ENCODE results near the gene MAP3K9.
"Not testable (repeated sequence)": the region's sequence is repeated elsewhere in the genome, so short reads cannot be mapped to it uniquely, and the experiment has no call there.

MAP3K9 gene

GRCh38 chr14:70809225-70810219 lies at the start of gene MAP3K9:
TSS of gene MAP3K9 (minus strand) at chr14:70809513. CDS start at chr14:70809171, 342 bp downstream.
- DNase-seq: peak; percentile 31

- no peak for DNase-seq
Measured at GRCh38 chr14:70858641-70859040, 49.3 kb upstream of the MAP3K9 start.

GRCh38 chr14:70857496-70857890 lies 48.2 kb upstream of the MAP3K9 start:
- DNase-seq: no peak

GRCh38 chr14:70856851-70857495 lies 47.7 kb upstream of the MAP3K9 start:
- no peak for DNase-seq

GRCh38 chr14:70855486-70855885 lies 46.2 kb upstream of the MAP3K9 start:
- no peak for DNase-seq

GRCh38 chr14:70853658-70854057 lies 44.3 kb upstream of the MAP3K9 start:
- not testable (repeated sequence) for DNase-seq

GRCh38 chr14:70847406-70848090 lies 38.2 kb upstream of the MAP3K9 start:
- no peak for DNase-seq

- DNase-seq: no peak
Measured at GRCh38 chr14:70845601-70846000, 36.3 kb upstream of the MAP3K9 start.

- no peak for DNase-seq
Measured at GRCh38 chr14:70842851-70843462, 33.6 kb upstream of the MAP3K9 start.

- no peak for DNase-seq
Measured at GRCh38 chr14:70838076-70838475, 28.8 kb upstream of the MAP3K9 start.

- DNase-seq: no peak
Measured at GRCh38 chr14:70836946-70837345, 27.6 kb upstream of the MAP3K9 start.

- no peak for DNase-seq
Measured at GRCh38 chr14:70833884-70834283, 24.6 kb upstream of the MAP3K9 start.

GRCh38 chr14:70832561-70833305 lies 23.4 kb upstream of the MAP3K9 start:
- no peak for DNase-seq

GRCh38 chr14:70830998-70831781 lies 21.9 kb upstream of the MAP3K9 start:
- DNase-seq: no peak

- no peak for DNase-seq
Measured at GRCh38 chr14:70828188-70828587, 18.9 kb upstream of the MAP3K9 start.

GRCh38 chr14:70827752-70828151 lies 18.4 kb upstream of the MAP3K9 start:
- DNase-seq: no peak

- no peak for DNase-seq
Measured at GRCh38 chr14:70827347-70827746, 18.0 kb upstream of the MAP3K9 start.

GRCh38 chr14:70823281-70823680 lies 14.0 kb upstream of the MAP3K9 start:
- DNase-seq: no peak

- no peak for DNase-seq
Measured at GRCh38 chr14:70822530-70823185, 13.3 kb upstream of the MAP3K9 start.

GRCh38 chr14:70821584-70822529 lies 12.5 kb upstream of the MAP3K9 start:
- no peak for DNase-seq
